ENCODE data around the gene EFNA1. TPM values are rescaled to one million over a fixed set of nuclear protein-coding genes. Genes with fewer than 3 reads are reported as not detected.

EFNA1 gene
- total RNA-seq, 2 donors from 2014 or later: 3.6 to 5.0 TPM

- no peak for DNase-seq
- no peak overlapping the region for H3K9ac ChIP-seq (ENCODE audit: extremely low read depth, low read length, poor library complexity, severe bottlenecking)
- peaks cover 1% of the 10 kb centered on the region for H3K9me3 Mint-ChIP-seq
- no peak overlapping the region for H3K27ac ChIP-seq (ENCODE audit: low read depth, low read length)
- peaks cover 3% of the 10 kb centered on the region for H3K4me1 Mint-ChIP-seq
- TF ChIP-seq CTCF (conservative IDR thresholded peaks at IDR 0.05): no peak
- H3K27ac Mint-ChIP-seq: no peak overlapping the region
- no peak overlapping the region for H3K4me3 Mint-ChIP-seq
- H3K27me3 ChIP-seq (ENCODE audit: control insufficient read depth, insufficient read depth, low read length, poor library complexity, severe bottlenecking): peaks cover 25% of the 10 kb centered on the region
- no peaks in the 10 kb centered on the region for H3K36me3 ChIP-seq (ENCODE audit: control insufficient read depth, insufficient read depth, low read length)
- no peak overlapping the region for H3K4me3 ChIP-seq (ENCODE audit: low read length)
- peaks cover 2% of the 10 kb centered on the region for H3K4me1 ChIP-seq (ENCODE audit: control insufficient read depth, insufficient read depth, low read length)
- H3K27me3 Mint-ChIP-seq (ENCODE audit: insufficient read depth): peaks cover 44% of the 10 kb centered on the region
- no peaks in the 10 kb centered on the region for H3K9me3 ChIP-seq (ENCODE audit: control insufficient read depth, low read length)
- no peaks in the 10 kb centered on the region for H3K36me3 Mint-ChIP-seq (ENCODE audit: low read depth)
- 83 to 90% methylated on average over 1 to 2 of the region's 2 CpGs for WGBS, 2 experiments (ENCODE audit: insufficient coverage in 1 of 2, insufficient read length in 1 of 2)
Observed at GRCh38 chr1:155094622-155094948, 33.1 kb upstream of the EFNA1 start.

- Histone ChIP-seq H3K4me3 (ENCODE audit: low read length) (no peak overlapping the region), H3K27me3 (ENCODE audit: control insufficient read depth, insufficient read depth, low read length, poor library complexity, severe bottlenecking) (peaks cover 17% of the 10 kb centered on the region), H3K9me3 (ENCODE audit: control insufficient read depth, low read length) (no peaks in the 10 kb centered on the region), H3K9ac (ENCODE audit: extremely low read depth, low read length, poor library complexity, severe bottlenecking) (no peak overlapping the region), H3K27ac (ENCODE audit: low read depth, low read length) (no peak overlapping the region), H3K4me1 (ENCODE audit: control insufficient read depth, insufficient read depth, low read length) (no peaks in the 10 kb centered on the region), H3K36me3 (ENCODE audit: control insufficient read depth, insufficient read depth, low read length) (no peaks in the 10 kb centered on the region)
- WGBS, 2 experiments (ENCODE audit: insufficient coverage in 1 of 2, insufficient read length in 1 of 2): 91 to 98% methylated on average over 6 to 7 of the region's 7 CpGs
- Mint-ChIP-seq H3K9me3 (peaks cover 1% of the 10 kb centered on the region), H3K27me3 (ENCODE audit: insufficient read depth) (peaks cover 40% of the 10 kb centered on the region), H3K27ac (no peak overlapping the region), H3K4me1 (no peaks in the 10 kb centered on the region), H3K36me3 (ENCODE audit: low read depth) (no peaks in the 10 kb centered on the region), H3K4me3 (no peak overlapping the region)
- no peak for DNase-seq
- TF ChIP-seq CTCF (conservative IDR thresholded peaks at IDR 0.05): no peak
Observed at GRCh38 chr1:155099331-155099730, 28.3 kb upstream of the EFNA1 start.

- no peak for DNase-seq
- Histone ChIP-seq H3K27me3 (ENCODE audit: control insufficient read depth, insufficient read depth, low read length, poor library complexity, severe bottlenecking) (peaks cover 14% of the 10 kb centered on the region), H3K9me3 (ENCODE audit: control insufficient read depth, low read length) (no peaks in the 10 kb centered on the region), H3K9ac (ENCODE audit: extremely low read depth, low read length, poor library complexity, severe bottlenecking) (no peak overlapping the region), H3K4me1 (ENCODE audit: control insufficient read depth, insufficient read depth, low read length) (no peaks in the 10 kb centered on the region), H3K4me3 (ENCODE audit: low read length) (no peak overlapping the region), H3K27ac (ENCODE audit: low read depth, low read length) (no peak overlapping the region), H3K36me3 (ENCODE audit: control insufficient read depth, insufficient read depth, low read length) (no peaks in the 10 kb centered on the region)
- Mint-ChIP-seq H3K4me3 (no peak overlapping the region), H3K4me1 (no peaks in the 10 kb centered on the region), H3K27me3 (ENCODE audit: insufficient read depth) (peaks cover 46% of the 10 kb centered on the region), H3K9me3 (no peaks in the 10 kb centered on the region), H3K36me3 (ENCODE audit: low read depth) (no peaks in the 10 kb centered on the region), H3K27ac (no peak overlapping the region)
- WGBS, 2 experiments (ENCODE audit: insufficient coverage in 1 of 2, insufficient read length in 1 of 2): 85 to 92% methylated on average over 7 to 9 of the region's 9 CpGs
- TF ChIP-seq CTCF (conservative IDR thresholded peaks at IDR 0.05): no peak
Observed at GRCh38 chr1:155103325-155103724, 24.4 kb upstream of the EFNA1 start.

All from endodermal cell (in vitro differentiated cells).